Measurements from ENCODE around the gene CKLF.

- TF ChIP-seq CTCF (IDR thresholded peaks at IDR 0.05) (no peak), POLR2AphosphoS5 (IDR thresholded peaks at IDR 0.05) (no peak), POLR2A (IDR thresholded peaks at IDR 0.05) (no peak), EP300 (IDR thresholded peaks at IDR 0.05) (no peak)
Measured at GRCh38 chr16:66592241-66592640, 39.9 kb downstream of the CKLF start.
